ENCODE results near the gene SEPTIN8.
"Not testable (repeated sequence)": the region's sequence is repeated elsewhere in the genome, so short reads cannot be mapped to it uniquely, and the experiment has no call there.

Gene SEPTIN8

DNA sequence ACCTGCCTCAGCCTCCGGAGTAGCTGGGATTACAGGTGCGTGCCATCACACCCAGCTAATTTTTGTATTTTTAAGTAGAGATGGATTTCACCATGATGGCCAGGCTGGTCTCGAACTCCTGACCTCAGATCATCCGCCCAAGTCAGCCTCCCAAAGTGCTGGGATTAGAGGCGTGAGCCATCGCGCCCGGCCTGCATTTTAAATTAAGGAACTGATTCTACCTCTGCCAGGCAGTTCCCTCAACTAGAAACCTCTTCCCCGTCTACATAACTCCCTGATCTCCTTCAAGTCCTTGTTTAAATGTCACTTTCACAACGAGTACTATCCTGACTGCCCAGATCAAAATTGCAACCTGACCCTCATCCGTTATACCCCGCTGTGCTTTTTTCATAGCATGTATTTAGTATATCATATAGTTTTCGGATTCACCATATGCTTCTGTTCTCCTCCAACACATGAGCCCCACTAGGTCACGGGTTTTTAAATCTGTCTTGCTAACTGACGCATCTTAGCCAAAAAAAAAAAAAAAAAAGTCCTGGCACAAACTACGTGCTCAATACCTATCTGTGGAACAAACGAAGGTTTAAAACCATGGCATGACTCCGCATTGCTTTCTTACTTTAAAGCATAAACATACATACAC, 35.2 kb upstream of the SEPTIN8 start:
- DNase-seq = no peak

DNA sequence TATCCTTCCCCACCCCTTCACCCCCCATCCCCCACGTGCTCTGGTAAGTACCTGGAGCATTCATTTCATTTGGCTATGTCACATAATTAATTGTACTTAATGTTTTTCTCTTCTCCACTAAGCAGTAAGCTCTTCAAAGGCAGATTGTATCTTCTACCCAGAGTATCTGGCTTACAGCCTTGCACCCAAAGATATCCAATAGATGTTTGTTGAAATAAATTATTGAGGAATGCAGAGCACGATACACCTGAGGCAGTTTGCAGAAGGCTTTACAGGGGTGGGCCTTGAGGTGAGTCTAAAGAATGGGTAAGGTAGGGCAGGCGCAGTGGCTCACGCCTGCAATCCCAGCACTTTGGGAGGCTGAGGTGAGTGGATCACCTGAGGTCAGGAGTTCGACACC, 33.6 kb upstream of the SEPTIN8 start:
- DNase-seq = no peak

DNA sequence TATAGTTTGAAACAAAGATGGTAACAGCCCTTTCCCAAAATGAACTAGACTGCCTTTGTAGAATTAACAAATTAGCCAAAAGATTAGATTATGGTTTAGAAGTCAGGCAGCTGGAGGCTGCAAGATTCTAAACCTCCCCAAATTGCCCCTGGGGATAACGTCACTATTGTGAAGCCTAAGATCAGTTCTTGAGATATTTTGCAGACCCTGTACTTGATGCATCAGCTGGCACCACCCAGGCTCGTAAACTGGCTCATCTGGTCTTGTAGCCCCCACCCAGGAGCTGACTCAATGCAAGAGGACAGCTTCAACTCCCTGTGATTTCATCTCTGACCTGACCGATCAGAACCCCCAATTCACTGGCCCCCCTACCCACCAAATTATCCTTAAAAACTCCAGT, 31.8 kb upstream of the SEPTIN8 start:
- no peak for DNase-seq

DNA sequence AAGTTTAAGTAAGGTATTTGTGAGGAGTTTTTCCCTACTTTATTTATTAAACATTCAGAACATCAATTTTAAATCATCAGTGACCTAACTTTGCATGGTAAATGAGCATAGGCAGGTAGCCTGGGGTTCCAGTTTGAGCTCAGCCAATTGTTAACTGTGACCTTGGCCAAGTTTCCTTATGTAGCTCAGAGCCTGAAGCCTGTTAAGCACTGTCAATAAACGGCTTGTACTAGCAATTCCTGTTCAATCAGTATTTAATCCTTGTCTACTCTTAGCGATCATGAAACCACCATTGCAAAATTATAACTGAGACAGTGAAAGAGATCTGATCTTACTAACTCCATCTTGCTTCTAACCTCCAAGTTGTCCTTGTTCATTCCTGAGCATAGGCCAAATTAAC, 31.4 kb upstream of the SEPTIN8 start:
- DNase-seq = no peak

DNA sequence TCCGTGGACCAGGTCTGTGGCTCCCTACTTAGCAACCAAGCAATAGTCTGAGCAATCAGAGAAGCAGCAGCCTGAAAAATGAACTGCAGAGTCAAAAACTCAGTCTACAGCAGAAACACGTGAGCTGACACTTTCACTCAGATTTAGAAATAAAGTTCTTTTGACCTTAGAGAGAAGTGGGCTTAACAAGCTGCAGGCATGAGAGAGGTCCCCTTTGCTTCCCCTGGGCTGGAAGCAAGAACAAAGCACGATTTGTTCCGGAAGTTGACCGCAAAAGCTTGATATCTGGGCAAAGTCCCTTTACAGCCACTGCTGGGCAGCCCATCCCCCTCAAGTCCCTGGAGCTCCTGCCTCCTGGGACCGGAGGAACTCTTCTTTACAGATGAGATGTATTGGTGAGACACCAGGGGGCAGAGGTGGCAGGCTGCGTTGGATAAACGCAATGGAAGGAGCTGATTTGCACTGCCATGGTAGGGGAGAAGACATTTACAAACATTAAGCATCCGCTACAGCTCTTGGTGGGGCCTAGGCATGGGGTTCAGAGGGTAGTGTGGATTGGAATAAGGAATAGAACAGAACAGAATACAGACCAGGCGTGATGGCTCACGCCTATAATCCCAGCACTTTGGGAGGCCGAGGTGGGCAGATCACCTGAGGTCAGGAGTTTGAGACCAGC, 30.3 kb upstream of the SEPTIN8 start:
- no peak for DNase-seq

DNA sequence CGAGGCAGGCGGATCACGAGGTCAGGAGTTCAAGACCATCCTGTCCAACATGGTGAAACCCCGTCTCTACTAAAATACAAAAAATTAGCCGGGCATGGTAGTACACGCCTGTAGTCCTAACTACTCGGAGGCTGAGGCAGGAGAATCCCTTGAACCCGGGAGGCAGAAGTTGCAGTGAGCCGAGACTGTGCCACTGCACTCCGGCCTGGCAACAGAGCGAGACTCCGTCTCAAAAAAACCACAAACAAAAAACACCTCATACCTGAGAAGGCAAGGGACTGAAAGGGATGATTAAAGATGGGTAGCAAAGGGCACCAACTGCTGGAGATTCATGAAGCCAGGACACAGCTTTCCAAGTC, 29.7 kb upstream of the SEPTIN8 start:
- DNase-seq = not testable (repeated sequence)

DNA sequence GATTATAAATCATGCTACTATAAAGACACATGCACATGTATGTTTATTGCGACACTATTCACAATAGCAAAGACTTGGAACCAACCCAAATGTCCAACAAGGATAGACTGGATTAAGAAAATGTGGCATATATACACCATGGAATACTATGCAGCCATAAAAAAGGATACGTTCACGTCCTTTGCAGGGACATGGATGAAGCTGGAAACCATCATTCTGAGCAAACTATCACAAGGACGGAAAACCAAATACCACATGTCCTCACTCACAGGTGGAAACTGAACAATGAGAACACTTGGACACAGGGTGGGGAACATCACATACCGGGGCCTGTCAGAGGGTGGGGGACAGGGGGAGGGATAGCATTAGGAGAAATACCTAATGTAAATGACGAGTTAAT, 28.8 kb upstream of the SEPTIN8 start:
- DNase-seq = not testable (repeated sequence)

DNA sequence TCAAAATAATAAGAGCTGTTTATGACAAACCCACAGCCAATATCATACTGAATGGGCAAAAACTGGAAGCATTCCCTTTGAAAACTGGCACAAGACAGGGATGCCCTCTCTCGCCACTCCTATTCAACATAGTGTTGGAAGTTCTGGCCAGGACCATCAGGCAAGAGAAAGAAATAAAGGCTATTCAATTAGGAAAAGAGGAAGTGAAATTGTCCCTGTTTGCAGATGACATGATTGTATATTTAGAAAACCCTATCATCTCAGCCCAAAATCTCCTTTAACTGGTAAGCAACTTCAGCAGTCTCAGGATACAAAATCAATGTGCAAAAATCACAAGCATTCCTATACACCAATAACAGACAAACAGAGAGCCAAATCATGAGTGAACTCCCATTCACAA, 27.2 kb upstream of the SEPTIN8 start:
- DNase-seq = not testable (repeated sequence)

DNA sequence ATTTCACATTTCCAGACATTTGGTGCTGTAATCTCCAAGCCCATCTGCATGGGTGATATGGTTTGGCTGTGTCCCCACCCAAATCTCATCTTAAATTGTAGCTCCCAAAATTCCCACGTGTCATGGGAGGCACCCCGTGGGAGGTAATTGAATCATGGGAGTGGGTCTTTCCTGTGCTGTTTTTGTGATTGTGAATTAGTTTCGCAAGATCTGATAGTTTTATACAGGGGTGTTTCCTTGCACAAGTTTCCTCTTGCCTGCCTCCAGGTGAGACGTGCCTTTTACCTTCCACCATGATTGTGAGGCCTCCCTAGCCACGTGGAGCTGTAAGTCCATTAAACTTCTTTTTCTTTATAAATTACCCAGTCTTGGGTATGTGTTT, 25.6 kb upstream of the SEPTIN8 start:
- not testable (repeated sequence) for DNase-seq

DNA sequence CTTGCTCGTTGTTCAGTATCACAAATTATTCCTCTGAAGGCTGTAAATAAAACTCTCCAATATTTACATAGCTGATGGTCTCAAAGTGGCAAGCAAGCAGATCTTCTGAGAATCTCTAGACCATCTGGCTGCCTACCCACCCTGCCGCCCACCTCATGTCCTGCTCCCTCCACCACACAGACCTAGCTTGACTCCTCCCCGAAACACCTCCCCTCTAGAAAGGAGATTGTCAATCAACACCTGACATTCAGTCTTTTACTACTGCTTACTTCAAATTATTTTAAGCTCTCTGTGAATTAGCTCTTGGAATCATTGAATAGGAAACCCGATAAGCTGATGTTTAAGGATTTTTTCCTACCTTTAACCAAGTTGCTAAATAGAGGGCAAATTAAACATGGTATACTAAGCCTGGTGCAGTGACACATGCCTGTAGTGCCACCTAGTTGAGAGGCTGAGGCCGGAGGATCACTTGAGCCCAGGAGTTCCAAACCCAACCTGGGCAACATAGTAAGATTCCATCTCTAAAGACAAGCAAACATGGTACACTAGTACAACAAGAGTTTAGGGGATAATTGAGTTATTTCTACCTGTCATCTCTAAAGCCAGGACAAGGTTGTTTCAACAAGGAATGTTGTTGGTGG, 25.1 kb upstream of the SEPTIN8 start:
- DNase-seq = no peak

DNA sequence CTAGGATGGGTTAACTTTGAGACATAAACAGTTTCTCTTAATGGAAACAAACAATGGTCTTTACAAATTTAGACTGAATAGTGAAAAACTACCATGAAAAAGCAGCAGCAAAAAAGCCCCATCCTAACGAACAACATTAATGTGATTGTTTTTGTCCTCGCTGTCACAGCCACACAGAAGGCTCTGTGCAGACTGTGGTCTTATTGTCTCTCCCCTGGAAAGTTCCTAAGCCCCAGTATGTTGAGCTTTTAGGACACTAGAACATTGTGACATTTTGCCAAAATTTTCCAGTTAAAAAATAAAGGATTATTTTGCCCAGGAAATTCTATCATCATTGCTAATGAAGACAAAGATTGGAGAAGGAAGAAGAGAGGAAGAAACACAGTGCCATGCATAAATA, 23.5 kb upstream of the SEPTIN8 start:
- no peak for DNase-seq

DNA sequence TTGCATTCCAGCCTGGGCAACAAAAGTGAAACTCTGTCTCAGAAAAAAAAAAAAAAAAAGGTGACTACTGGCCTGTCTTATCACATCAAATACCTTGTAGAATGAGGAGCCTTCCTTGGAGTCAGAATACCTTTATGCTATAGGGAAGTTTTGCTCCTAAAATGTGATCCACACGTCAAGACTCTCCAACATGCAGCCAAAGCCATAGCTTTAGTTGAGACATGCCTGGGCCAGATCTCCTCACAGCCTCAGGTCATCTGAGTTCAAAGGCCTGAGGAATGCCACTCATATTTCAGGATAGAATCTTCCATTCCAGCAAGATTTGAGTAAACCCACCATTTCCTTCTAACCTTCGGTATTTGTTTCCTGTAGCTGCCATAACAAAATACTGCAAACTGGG, 22.4 kb upstream of the SEPTIN8 start:
- no peak for DNase-seq

DNA sequence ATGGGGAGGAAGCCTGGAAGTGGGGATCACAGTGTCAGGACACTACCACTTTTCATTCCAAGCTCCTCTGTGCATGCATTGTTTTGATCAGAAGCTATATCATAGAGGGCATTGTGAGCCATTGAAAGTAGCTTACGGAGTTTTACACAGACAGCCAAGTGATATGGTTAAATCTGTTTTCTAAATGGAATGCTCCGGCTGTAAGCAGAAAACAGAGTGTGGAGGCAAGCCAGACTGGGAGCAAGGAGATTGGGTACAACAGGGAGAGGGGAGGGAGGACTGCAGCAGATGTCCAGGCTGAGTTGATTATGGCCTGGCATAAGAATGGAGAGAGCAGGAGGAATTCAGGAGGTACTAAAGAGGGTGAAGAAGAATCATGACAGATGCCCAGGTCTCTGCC, 20.6 kb upstream of the SEPTIN8 start:
- DNase-seq = no peak

DNA sequence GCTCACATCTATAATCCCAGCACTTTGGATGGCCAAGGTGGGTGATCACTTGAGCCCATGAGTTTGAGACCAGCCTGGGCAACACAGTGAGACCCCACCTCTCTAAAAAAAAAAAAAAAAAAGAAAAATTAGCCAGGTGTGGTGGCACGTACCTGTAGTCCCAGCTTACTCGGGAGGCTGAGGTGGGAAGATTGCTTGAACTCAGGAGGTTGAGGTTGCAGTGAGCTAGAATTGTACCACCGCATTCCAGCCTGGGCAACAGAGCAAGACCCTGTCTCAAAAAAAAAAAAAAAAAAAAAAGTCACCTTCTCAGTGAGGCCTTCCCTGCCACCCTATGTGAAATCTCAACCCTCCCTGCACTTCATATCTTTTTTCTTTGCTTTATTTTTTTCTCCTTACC, 14.0 kb upstream of the SEPTIN8 start:
- DNase-seq = no peak

DNA sequence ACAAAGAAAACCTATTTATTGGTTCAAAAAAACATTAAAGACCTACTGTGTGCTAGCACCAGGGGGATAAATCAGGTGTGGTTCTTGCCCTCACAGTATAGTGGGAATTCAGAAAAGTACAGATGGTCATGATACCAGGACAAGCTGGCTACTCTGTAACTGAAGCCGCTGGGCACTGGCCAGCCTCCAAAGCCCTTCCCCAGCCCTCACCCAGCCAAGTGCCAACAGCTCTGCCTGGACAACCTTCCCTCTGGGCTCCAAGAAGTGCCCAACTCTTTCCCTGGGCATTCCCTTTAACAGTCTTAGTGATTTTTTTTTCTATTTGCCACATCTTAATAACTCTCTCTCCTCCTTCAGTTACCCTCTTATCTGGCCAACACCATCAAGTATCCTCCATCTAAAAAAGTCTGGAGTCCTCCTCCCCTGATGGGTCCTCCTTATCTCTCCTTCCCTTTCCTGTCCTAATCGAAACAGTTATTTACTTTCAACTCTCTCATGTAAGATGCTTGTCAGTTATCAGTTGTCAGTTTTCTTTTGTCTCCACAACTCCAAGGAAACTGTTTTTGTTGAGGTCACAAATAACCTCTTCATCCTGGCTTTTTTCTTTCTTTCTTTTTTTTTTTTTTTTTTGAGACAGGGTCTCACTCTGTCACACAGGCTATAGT, 13.3 kb upstream of the SEPTIN8 start:
- DNase-seq = no peak

DNA sequence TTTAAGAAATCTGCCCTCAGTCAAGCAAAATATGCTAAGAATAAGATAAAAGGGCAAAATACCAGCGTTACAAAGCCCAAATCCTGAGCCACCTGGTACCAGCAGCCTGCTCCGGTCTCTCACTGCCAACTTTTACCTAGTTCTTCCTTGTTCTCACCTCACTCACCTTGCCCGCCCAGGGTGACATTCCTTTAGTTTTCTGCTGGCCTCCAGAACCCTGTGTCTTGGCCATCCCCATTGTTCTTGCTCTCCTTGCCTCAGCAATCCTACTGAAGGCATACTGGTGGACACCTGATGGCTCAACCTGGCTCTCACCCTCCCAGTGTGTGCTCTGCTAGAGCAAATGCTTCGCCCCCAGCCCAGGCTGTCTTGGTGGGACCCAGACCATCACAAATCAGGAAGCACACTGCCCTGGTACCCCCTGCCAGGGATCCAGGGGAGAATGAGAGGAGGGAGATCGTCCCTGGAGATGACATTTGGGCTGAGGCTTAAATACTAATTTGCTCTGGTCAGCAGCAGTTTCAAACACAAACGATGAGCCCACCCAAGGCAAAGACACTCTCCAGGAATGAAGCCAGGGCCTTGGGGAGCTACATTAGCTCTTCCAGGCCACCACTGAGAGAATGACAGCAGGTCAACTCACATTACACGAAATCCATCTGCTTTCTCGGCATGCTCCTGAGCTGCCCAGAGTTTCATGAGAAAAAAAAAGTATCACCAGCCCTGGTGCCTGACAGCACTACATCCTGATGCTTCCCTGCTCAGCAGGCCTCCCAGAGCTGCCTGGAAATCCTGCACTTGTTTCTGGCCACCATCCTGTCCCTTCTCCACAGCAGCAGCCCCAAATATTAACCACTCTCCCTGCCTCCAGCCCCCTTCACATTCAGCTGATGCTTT, 12.2 kb upstream of the SEPTIN8 start:
- DNase-seq = no peak

DNA sequence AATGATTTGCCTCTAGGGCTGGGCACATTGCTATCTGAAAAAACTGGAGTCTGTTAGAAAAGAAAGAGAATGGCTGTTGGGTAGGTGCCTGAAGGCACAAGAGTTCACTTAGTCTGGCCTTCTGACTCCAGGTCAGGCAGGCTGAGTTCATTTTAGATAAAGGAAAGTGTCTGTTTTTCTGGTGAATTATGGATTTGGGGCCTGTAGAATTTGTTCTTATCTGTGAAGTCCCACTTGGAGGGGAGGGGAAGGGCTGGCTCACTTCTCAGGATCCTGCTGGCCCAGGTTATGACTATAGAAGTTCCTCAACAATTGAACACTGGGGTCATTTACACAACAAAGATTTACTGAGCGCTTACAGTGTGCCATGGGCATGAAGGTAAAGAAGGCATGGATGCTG, 11.5 kb upstream of the SEPTIN8 start:
- DNase-seq = no peak

DNA sequence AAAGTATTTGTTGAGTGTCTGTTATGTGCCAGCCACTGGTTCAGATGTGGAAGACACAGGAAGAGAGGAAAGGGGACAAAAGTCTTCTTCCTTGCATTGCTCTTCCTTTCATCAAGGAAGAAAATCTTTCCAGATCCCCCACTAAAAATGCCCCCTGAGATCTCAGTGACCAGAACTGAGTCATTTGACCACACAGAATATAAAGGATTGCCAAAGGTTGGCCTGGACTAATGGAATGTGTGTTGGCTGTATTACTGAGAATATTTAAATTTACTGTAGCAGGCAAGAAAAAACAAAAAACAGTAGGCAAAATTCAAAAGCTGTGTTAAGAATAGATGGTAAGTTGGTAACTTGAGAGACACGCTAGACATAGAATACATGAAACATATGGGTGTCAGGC, 10.0 kb upstream of the SEPTIN8 start:
- DNase-seq = no peak

DNA sequence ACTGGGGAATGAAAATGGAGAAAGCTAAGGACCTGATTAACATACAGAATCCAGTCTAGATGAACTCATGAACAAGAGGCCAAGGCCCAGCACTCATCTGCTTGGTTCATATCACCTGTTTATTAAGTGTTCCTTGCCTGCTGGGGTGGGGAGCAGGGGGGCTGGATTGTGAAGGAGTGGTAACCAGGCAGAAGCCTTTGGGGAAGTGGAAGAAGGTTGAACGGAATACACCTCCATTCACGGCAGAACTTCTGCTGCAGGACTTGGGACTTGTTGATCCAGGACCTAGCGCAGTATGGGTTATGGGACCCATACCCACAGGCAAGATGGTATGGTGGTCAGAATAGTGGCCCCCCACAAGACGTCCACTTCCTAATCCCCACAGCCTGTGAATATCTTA, 8.8 kb upstream of the SEPTIN8 start:
- DNase-seq = no peak

DNA sequence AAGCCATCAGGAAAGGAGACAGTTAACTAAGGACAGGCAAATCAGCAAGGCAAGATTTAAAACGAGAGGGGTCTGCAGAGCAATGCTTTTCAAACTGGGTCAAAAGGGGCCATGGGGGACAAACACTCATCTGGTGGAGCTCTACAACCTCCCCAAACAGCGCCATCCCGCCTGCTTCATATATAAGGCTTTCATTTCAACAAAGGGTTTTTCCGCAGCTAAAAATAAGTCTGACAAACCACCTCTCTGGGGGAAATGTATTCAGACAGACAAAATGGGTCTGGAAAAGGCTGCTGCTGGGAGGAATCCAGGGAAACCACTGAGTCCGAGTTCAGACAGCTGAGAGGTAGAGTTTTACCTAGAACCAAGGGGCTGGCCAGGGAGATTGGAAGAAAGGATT, 8.3 kb upstream of the SEPTIN8 start:
- no peak for DNase-seq

DNA sequence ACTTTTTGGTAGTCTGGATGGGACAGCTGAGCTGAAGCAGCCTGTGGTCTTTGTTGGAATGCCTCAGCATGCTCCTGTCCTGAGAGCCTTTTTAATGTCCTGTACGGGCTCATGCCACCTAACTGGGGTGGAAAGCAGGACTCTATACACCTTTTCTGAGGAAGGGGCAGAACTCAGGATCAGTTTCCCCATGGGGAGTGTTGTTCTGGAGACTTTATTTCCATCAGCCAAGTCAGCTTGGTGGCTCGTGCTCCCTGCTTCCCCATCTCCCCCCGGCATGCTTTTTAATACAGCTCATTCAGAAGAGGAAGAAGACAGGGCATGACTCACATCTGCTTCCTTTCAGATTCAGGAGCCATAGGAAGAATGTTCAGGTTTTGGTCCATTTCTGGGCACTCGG, 5.1 kb upstream of the SEPTIN8 start:
- no peak for DNase-seq

DNA sequence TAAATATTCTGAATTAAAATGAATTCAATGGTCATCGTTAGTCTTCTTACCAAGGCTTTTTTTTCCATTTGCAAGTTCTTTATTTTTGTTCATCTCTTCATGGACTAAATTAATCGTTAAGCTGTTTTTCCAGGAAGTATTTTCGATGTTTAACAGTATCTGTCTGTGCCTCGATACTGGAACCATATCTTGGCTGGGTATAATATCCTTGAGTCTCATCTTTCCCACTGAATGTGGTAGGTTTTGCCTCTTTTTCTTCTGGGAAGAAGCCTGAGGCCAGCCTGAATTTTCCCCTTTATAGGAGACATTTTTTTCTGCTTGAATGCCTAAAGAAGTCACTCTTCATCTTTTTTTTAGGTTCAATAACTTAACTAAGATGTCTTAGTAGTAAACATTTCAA, 4.0 kb upstream of the SEPTIN8 start:
- DNase-seq = no peak

DNA sequence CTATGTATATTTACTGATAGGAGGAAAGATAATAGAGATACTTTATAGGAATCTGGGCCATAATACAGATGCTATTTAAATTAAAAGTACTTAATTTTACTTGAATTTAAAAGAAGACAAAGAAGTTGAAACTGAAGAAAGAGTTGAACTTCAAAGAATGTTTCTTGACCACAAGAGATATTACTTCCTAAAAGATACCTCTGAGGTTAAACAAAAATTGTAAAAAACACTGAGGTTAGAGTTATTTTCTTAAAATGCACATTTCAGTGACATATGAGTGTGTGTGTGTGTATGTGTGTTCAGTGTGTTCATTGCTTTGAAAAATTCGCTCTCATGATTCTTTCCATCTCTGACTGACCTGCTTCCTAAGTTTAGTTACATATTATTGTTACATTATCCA, 3.5 kb upstream of the SEPTIN8 start:
- no peak for DNase-seq

All from T1000 (cell line).